NCI-H524 (cell line): ENCODE results near the gene AVPR1B.

Source experiments
- DNase-seq, 2 experiments: peaks; one replicate each; lab custom pipeline; 2025; lab: John Stamatoyannopoulos, UW

AVPR1B gene

GRCh38 chr1:206111271-206111927 is 5.8 kb downstream of the AVPR1B start:
- no peak for DNase-seq

GRCh38 chr1:206110820-206111219 is 6.4 kb downstream of the AVPR1B start:
- no peak for DNase-seq

GRCh38 chr1:206110161-206110560 is 7.0 kb downstream of the AVPR1B start:
- no peak for DNase-seq

- DNase-seq: no peak
Observed at GRCh38 chr1:206109718-206110117, 7.5 kb downstream of the AVPR1B start.

- no peak for DNase-seq
Observed at GRCh38 chr1:206108635-206109034, 8.6 kb downstream of the AVPR1B start.

- DNase-seq: no peak
Observed at GRCh38 chr1:206107168-206107544, 10.0 kb downstream of the AVPR1B start.

GRCh38 chr1:206106328-206107167 is 10.6 kb downstream of the AVPR1B start:
- DNase-seq: peak; percentile 54 to 71

GRCh38 chr1:206105464-206105995 is 11.7 kb downstream of the AVPR1B start:
- DNase-seq: no peak

GRCh38 chr1:206103979-206104378 is 13.2 kb downstream of the AVPR1B start:
- DNase-seq: no peak

GRCh38 chr1:206102292-206102936 is 14.8 kb downstream of the AVPR1B start:
- DNase-seq: no peak

GRCh38 chr1:206101351-206102045 is 15.7 kb downstream of the AVPR1B start:
- DNase-seq: no peak

GRCh38 chr1:206100226-206100815 is 16.9 kb downstream of the AVPR1B start:
- DNase-seq: no peak

GRCh38 chr1:206098242-206098919 is 18.8 kb downstream of the AVPR1B start:
- DNase-seq: no peak

- no peak for DNase-seq
Observed at GRCh38 chr1:206097381-206097780, 19.8 kb downstream of the AVPR1B start.

- peak; percentile 44 to 81 for DNase-seq
Observed at GRCh38 chr1:206094024-206094423, 23.2 kb downstream of the AVPR1B start.

- no peak for DNase-seq
Observed at GRCh38 chr1:206089341-206089740, 27.8 kb downstream of the AVPR1B start.

- peak; percentile 29 to 30 for DNase-seq
Observed at GRCh38 chr1:206087091-206087490, 30.1 kb downstream of the AVPR1B start.

- DNase-seq: no peak
Observed at GRCh38 chr1:206083750-206084149, 33.4 kb downstream of the AVPR1B start.

GRCh38 chr1:206082831-206083695 is 34.1 kb downstream of the AVPR1B start:
- no peak for DNase-seq

GRCh38 chr1:206081856-206082255 is 35.3 kb downstream of the AVPR1B start:
- no peak for DNase-seq
